OCI-LY7 (cell line): Measurements from ENCODE around the gene PRKAR2A. TPM values are rescaled to one million over a fixed set of nuclear protein-coding genes. Genes with fewer than 3 reads are reported as not detected.

Source experiments
- BruUV-seq: library from RNA; stranded (reverse); fragments of 400-500 nt; replicated peaks from 2 replicates; lab custom pipeline; 2021; lab: Mats Ljungman, UMichigan
- CTCF ChIA-PET: fragments of 300-600 bp; sonication (Branson Sonifier 250); formaldehyde crosslinking; loops from one replicate; lab custom pipeline; 2022; ENCODE audit warnings: antibody characterized with exemption; ENCODE audit not compliant: unreplicated experiment; lab: Charles Lee
- POLR2A ChIA-PET: fragments of 300-600 bp; sonication (Branson Sonifier 250); formaldehyde crosslinking; loops from one replicate; lab custom pipeline; 2022; ENCODE audit warnings: antibody characterized with exemption; lab: Charles Lee
- DNase-seq: peaks from one replicate; pipeline ENCODE4 v3.0.0-alpha.2; 2015; ENCODE audit warnings: low spot score
- H2AFZ ChIP-seq: fragments of 200-600 bp; sonication (generic), shearing (Covaris generic); 2 replicates; pipeline ENCODE4 v1.6.1; 2014; ENCODE audit warnings: mild to moderate bottlenecking, antibody characterized with exemption, low read length, moderate library complexity
- H3K27ac ChIP-seq: fragments of 200-600 bp; sonication (generic); 2 replicates; pipeline ENCODE4 v1.5.1; 2014; ENCODE audit warnings: mixed run types, low read depth, mild to moderate bottlenecking, moderate library complexity, low read length, inconsistent platforms; ENCODE audit not compliant: poor library complexity, severe bottlenecking
- H3K36me3 ChIP-seq: fragments of 200-600 bp; sonication (generic); 2 replicates; pipeline ENCODE4 v1.6.1; 2014; ENCODE audit warnings: mild to moderate bottlenecking, antibody characterized with exemption, low read length, moderate library complexity, mixed read lengths; ENCODE audit not compliant: insufficient read depth
- H3K4me1 ChIP-seq: fragments of 200-600 bp; sonication (generic); 2 replicates; pipeline ENCODE4 v1.5.1; 2014; ENCODE audit warnings: mild to moderate bottlenecking, low read length; ENCODE audit not compliant: insufficient read depth, poor library complexity, severe bottlenecking
- H3K4me2 ChIP-seq: fragments of 200-600 bp; sonication (generic); 2 replicates; pipeline ENCODE4 v1.6.1; 2014; ENCODE audit warnings: mild to moderate bottlenecking, low read length
- H3K4me3 ChIP-seq: fragments of 200-600 bp; sonication (generic); 2 replicates; pipeline ENCODE4 v1.5.1; 2014; ENCODE audit warnings: mild to moderate bottlenecking, low read depth, low read length; ENCODE audit not compliant: poor library complexity, severe bottlenecking
- H3K79me2 ChIP-seq: fragments of 200-600 bp; sonication (generic); 2 replicates; pipeline ENCODE4 v1.6.1; 2016; ENCODE audit warnings: low read depth, mild to moderate bottlenecking, low read length, moderate library complexity, mixed read lengths; ENCODE audit not compliant: insufficient read depth
- H3K9me2 ChIP-seq: fragments of 200-600 bp; sonication (generic); 2 replicates; pipeline ENCODE4 v1.6.1; 2016; ENCODE audit warnings: mild to moderate bottlenecking, low read length, mixed read lengths; ENCODE audit not compliant: insufficient read depth
- H3K9me3 ChIP-seq: fragments of 200-600 bp; sonication (generic); 2 replicates; pipeline ENCODE4 v1.6.1; 2014; ENCODE audit warnings: mild to moderate bottlenecking, mixed run types, low read length, mixed read lengths
- H4K20me1 ChIP-seq: fragments of 200-600 bp; sonication (generic); 2 replicates; pipeline ENCODE4 v1.6.1; 2014; ENCODE audit warnings: mild to moderate bottlenecking, antibody characterized with exemption, low read length, moderate library complexity, mixed read lengths; ENCODE audit not compliant: insufficient read depth
- CTCF ChIP-seq: fragments of 200-600 bp; sonication (generic); conservative IDR thresholded peaks from 2 replicates; pipeline ENCODE4 v1.5.1; 2014; ENCODE audit warnings: mild to moderate bottlenecking, antibody characterized with exemption, low read length, moderate library complexity, mixed read lengths
- EZH2phosphoT487 ChIP-seq: fragments of 200-600 bp; sonication (generic); IDR thresholded peaks from 2 replicates; pipeline ENCODE4 v1.6.1; 2018; ENCODE audit warnings: low read depth, borderline replicate concordance, mild to moderate bottlenecking, mixed run types, antibody characterized with exemption, low read length, moderate library complexity, mixed read lengths
- intact Hi-C: fragments of 100-400 bp; cut with micrococcal nuclease; formaldehyde crosslinking; loops from one replicate; pipeline ENCODE4 v1.10.0; 2022; ENCODE audit not compliant: unreplicated experiment
- total RNA-seq, 2 experiments: library from RNA; depleted of rRNA in 1 of 2; stranded (reverse); fragments of >200 nt in 1 of 2; shearing (Covaris generic) in 1 of 2; gene quantifications; 2 replicates each; pipeline ENCODE4 v1.2.3, GENCODE V29; 2014 to 2022

Gene PRKAR2A
- total RNA-seq, 2 experiments from 2014 or later: 16.0 to 22.4 TPM

- Histone ChIP-seq H3K4me2 (no peak overlapping the region), H3K4me1 (peaks cover 3% of the 10 kb centered on the region), H3K9me3 (no peaks in the 10 kb centered on the region), H3K4me3 (no peak overlapping the region), H3K36me3 (no peaks in the 10 kb centered on the region; the same call in 1 of the 2 replicates), H3K79me2 (no peaks in the 10 kb centered on the region), H4K20me1 (no peaks in the 10 kb centered on the region), H3K9me2 (no peaks in the 10 kb centered on the region), H2AFZ (no peak overlapping the region), H3K27ac (no peak overlapping the region)
- ChIA-PET CTCF (no interaction called here), POLR2A (interaction anchor here (0.7 to 0.9 kb wide), 3 partner anchors 42 to 1341 kb away, joined by 4 to 9 read pairs (median 4); no protein-coding TSS in a partner anchor)
- no TSS peak for BruUV-seq
- DNase-seq: no peak
- TF ChIP-seq EZH2phosphoT487 (no peak), CTCF (no peak)
- intact Hi-C loops: no loop called here
Observed at GRCh38 chr3:48856469-48856868, 8.8 kb upstream of the PRKAR2A start.

GRCh38 chr3:48855681-48856447 is 8.2 kb upstream of the PRKAR2A start:
- Histone ChIP-seq H3K79me2 (no peaks in the 10 kb centered on the region), H4K20me1 (no peaks in the 10 kb centered on the region), H3K27ac (no peak overlapping the region), H3K9me2 (no peaks in the 10 kb centered on the region), H3K36me3 (no peaks in the 10 kb centered on the region), H3K9me3 (no peaks in the 10 kb centered on the region), H2AFZ (no peak overlapping the region), H3K4me3 (no peak overlapping the region), H3K4me1 (peaks cover 3% of the 10 kb centered on the region), H3K4me2 (no peak overlapping the region)
- ChIA-PET CTCF (no interaction called here), POLR2A (interaction anchor here (0.6 to 0.9 kb wide), 4 partner anchors 42 to 1340 kb away, joined by 3 to 9 read pairs (median 4); no protein-coding TSS in a partner anchor)
- intact Hi-C loops: no loop called here
- no TSS peak for BruUV-seq
- no peak for DNase-seq
- TF ChIP-seq EZH2phosphoT487 (no peak), CTCF (no peak)

- no peaks in the 10 kb centered on the region for H3K9me3 ChIP-seq
- ChIA-PET CTCF (no interaction called here), POLR2A (no interaction called here)
- H3K36me3 ChIP-seq: no peaks in the 10 kb centered on the region
- DNase-seq: no peak
- no peaks in the 10 kb centered on the region for H3K9me2 ChIP-seq
- H3K4me1 ChIP-seq: peaks cover 14% of the 10 kb centered on the region
- BruUV-seq: no TSS peak
- no peak overlapping the region for H3K4me3 ChIP-seq
- no peaks in the 10 kb centered on the region for H3K79me2 ChIP-seq
- intact Hi-C loops: no loop called here
- no peak overlapping the region for H3K4me2 ChIP-seq
- TF ChIP-seq CTCF: no peak
- TF ChIP-seq EZH2phosphoT487: no peak
- no peaks in the 10 kb centered on the region for H4K20me1 ChIP-seq
- H2AFZ ChIP-seq: no peak overlapping the region
- H3K27ac ChIP-seq: no peak overlapping the region
Observed at GRCh38 chr3:48852151-48852550, 4.5 kb upstream of the PRKAR2A start.
